H1 (cell line): ENCODE measurements around the gene FARS2. TPM values are rescaled to one million over a fixed set of nuclear protein-coding genes. Genes with fewer than 3 reads are reported as not detected.

Experiments
- CTCF ChIA-PET: fragments of 300-600 bp; sonication (Branson Sonifier 250); formaldehyde crosslinking; loops from one replicate; lab custom pipeline; 2021; ENCODE audit not compliant: partially characterized antibody; lab: Charles Lee
- POLR2A ChIA-PET: fragments of 300-600 bp; sonication (Branson Sonifier 250); formaldehyde crosslinking; loops from one replicate; lab custom pipeline; 2021; ENCODE audit warnings: inconsistent platforms; ENCODE audit not compliant: partially characterized antibody; lab: Charles Lee
- DNase-seq, 2 experiments: peaks; one replicate each; pipeline versions ENCODE4 v3.0.0 to v3.0.0-alpha.2; 2010 to 2022; ENCODE audit warnings: low spot score in 2 of 2, low read depth in 1 of 2, mixed read lengths in 1 of 2
- FAIRE-seq: peaks from 2 replicates; lab custom pipeline; 2011; peaks lifted over from hg19 to GRCh38; lab: Jason Lieb, UNC
- H2AFZ ChIP-seq: 2 replicates; pipeline ENCODE4 v1.8.1; 2012; ENCODE audit warnings: low read length, inconsistent platforms
- H2AK5ac ChIP-seq: 2 replicates; pipeline ENCODE4 v1.6.1; 2013; ENCODE audit warnings: low read depth, low read length
- H2BK120ac ChIP-seq: replicated peaks from 2 replicates; pipeline ENCODE3; 2013; ENCODE audit warnings: low read depth, low read length, inconsistent platforms
- H2BK12ac ChIP-seq: 2 replicates; pipeline ENCODE4 v1.6.1; 2013; ENCODE audit warnings: low read depth, low read length
- H2BK15ac ChIP-seq: 2 replicates; pipeline ENCODE4 v1.6.1; 2013; ENCODE audit warnings: low read length
- H2BK20ac ChIP-seq: 2 replicates; pipeline ENCODE4 v1.6.1; 2013; ENCODE audit warnings: low read length
- H2BK5ac ChIP-seq: 2 replicates; pipeline ENCODE4 v1.6.1; 2013; ENCODE audit warnings: low read depth, low read length
- H3K14ac ChIP-seq: 2 replicates; pipeline ENCODE4 v1.6.1; 2013; ENCODE audit warnings: inconsistent platforms; ENCODE audit not compliant: insufficient read length
- H3K18ac ChIP-seq: 2 replicates; pipeline ENCODE4 v1.6.1; 2013; ENCODE audit warnings: low read length; ENCODE audit errors: extremely low read depth
- H3K23ac ChIP-seq: 2 replicates; pipeline ENCODE4 v1.6.1; 2013; ENCODE audit warnings: inconsistent platforms; ENCODE audit not compliant: insufficient read length
- H3K23me2 ChIP-seq: 2 replicates; pipeline ENCODE4 v1.6.1; 2013; ENCODE audit warnings: low read depth, low read length
- H3K27ac ChIP-seq: 2 replicates; pipeline ENCODE4 v1.6.1; 2011; ENCODE audit warnings: low read depth, low read length, inconsistent platforms
- H3K27me3 ChIP-seq, 4 experiments: replicated peaks in 1 of 4; 1 replicate in 1 of 4; 2 replicates in 3 of 4; pipeline versions ENCODE4 v1.6.1 to v1.8.1; 2011 to 2013; ENCODE audit warnings: low read length in 3 of 4, mild to moderate bottlenecking in 3 of 4, inconsistent platforms in 2 of 4, mixed read lengths in 2 of 4, moderate library complexity in 1 of 4; ENCODE audit not compliant: control insufficient read depth in 3 of 4, insufficient read depth in 3 of 4; ENCODE audit errors: extremely low read depth in 1 of 4
- H3K36me3 ChIP-seq, 4 experiments: 2 replicates each; pipeline versions ENCODE4 v1.6.1 to v1.8.1; 2011 to 2013; ENCODE audit warnings: mild to moderate bottlenecking in 4 of 4, low read length in 3 of 4, moderate library complexity in 2 of 4, control low read depth in 1 of 4, inconsistent platforms in 1 of 4; ENCODE audit not compliant: insufficient read depth in 4 of 4, control insufficient read depth in 2 of 4
- H3K4ac ChIP-seq: replicated peaks from 2 replicates; pipeline ENCODE3; 2013; ENCODE audit warnings: low read length, low read depth, mixed read lengths, inconsistent platforms; ENCODE audit not compliant: insufficient read length
- H3K4me1 ChIP-seq, 4 experiments: replicated peaks in 1 of 4; 1 replicate in 1 of 4; 2 replicates in 3 of 4; pipeline versions ENCODE4 v1.6.1 to v1.8.1; 2011 to 2013; ENCODE audit warnings: low read length in 3 of 4, inconsistent platforms in 2 of 4, mixed read lengths in 1 of 4; ENCODE audit not compliant: insufficient read depth in 4 of 4, control insufficient read depth in 3 of 4
- H3K4me2 ChIP-seq, 2 experiments: 2 replicates each; pipeline versions ENCODE4 v1.6.1 to v1.8.1; 2011 to 2013; ENCODE audit warnings: low read depth in 2 of 2, low read length in 2 of 2, control low read depth in 1 of 2, inconsistent platforms in 1 of 2, mild to moderate bottlenecking in 1 of 2; ENCODE audit not compliant: insufficient read depth in 1 of 2
- H3K4me3 ChIP-seq, 4 experiments: fragments of 200-600, 300-600 bp in 1 of 4; sonication (generic), shearing (Covaris generic), sonication (Bioruptor Twin) in 1 of 4; 2 replicates each; pipeline versions ENCODE4 v1.5.1 to v1.8.1; 2011 to 2016; ENCODE audit warnings: low read length in 4 of 4, low read depth in 3 of 4, control low read depth in 2 of 4, inconsistent platforms in 2 of 4, mild to moderate bottlenecking in 2 of 4, mixed read lengths in 1 of 4, moderate library complexity in 1 of 4; ENCODE audit not compliant: insufficient read depth in 2 of 4; ENCODE audit errors: extremely low read depth in 1 of 4
- H3K56ac ChIP-seq: replicated peaks from 2 replicates; pipeline ENCODE3; 2013; ENCODE audit warnings: low read depth, mild to moderate bottlenecking, mixed read lengths, low read length, inconsistent platforms; ENCODE audit not compliant: insufficient read length
- H3K79me1 ChIP-seq: 2 replicates; pipeline ENCODE4 v1.6.1; 2013; ENCODE audit warnings: low read depth, low read length, control low read depth
- H3K79me2 ChIP-seq, 2 experiments: 2 replicates each; pipeline versions ENCODE4 v1.6.1 to v1.8.1; 2012 to 2013; ENCODE audit warnings: low read length in 2 of 2, mild to moderate bottlenecking in 2 of 2, inconsistent platforms in 1 of 2; ENCODE audit not compliant: insufficient read depth in 2 of 2, control insufficient read depth in 1 of 2
- H3K9ac ChIP-seq, 4 experiments: replicated peaks in 1 of 4; 1 replicate in 1 of 4; 2 replicates in 3 of 4; pipeline versions ENCODE4 v1.6.1 to v1.8.1; 2011 to 2013; ENCODE audit warnings: low read depth in 3 of 4, low read length in 3 of 4, control low read depth in 2 of 4, mild to moderate bottlenecking in 2 of 4, moderate library complexity in 2 of 4, inconsistent platforms in 1 of 4; ENCODE audit errors: extremely low read depth in 1 of 4
- H3K9me3 ChIP-seq, 2 experiments: 2 replicates each; pipeline versions ENCODE4 v1.6.1 to v1.8.1; 2012 to 2013; ENCODE audit warnings: mild to moderate bottlenecking in 2 of 2, moderate library complexity in 2 of 2, control low read depth in 1 of 2, inconsistent platforms in 1 of 2, low read depth in 1 of 2, low read length in 1 of 2, mixed read lengths in 1 of 2; ENCODE audit not compliant: insufficient read depth in 2 of 2
- H4K20me1 ChIP-seq, 2 experiments: replicated peaks in 1 of 2; 2 replicates each; pipeline versions ENCODE3 to v1.8.1; 2011 to 2013; ENCODE audit warnings: inconsistent platforms in 2 of 2, low read length in 2 of 2, mild to moderate bottlenecking in 1 of 2; ENCODE audit not compliant: insufficient read depth in 2 of 2, control insufficient read depth in 1 of 2
- H4K5ac ChIP-seq: 2 replicates; pipeline ENCODE4 v1.6.1; 2013; ENCODE audit warnings: low read length, low read depth, mixed read lengths, inconsistent platforms; ENCODE audit not compliant: insufficient read length
- H4K8ac ChIP-seq: 2 replicates; pipeline ENCODE4 v1.8.0; 2013; ENCODE audit warnings: mild to moderate bottlenecking, moderate library complexity, low read length, inconsistent platforms; ENCODE audit not compliant: insufficient read depth; ENCODE audit errors: extremely low read depth
- H4K91ac ChIP-seq: replicated peaks from 2 replicates; pipeline ENCODE3; 2013; ENCODE audit warnings: low read length, mixed read lengths, inconsistent platforms; ENCODE audit not compliant: insufficient read length
- CBX8 ChIP-seq: fragments of 300-800, 300-1000 bp; sonication (generic); IDR thresholded peaks from 2 replicates; pipeline ENCODE4 v1.7.1; 2016; ENCODE audit warnings: low read depth, low read length, borderline replicate concordance
- CHD2 ChIP-seq: IDR thresholded peaks from 2 replicates; pipeline ENCODE4 v1.6.1; 2012; ENCODE audit warnings: low read length, improper control_type of control experiment
- HDAC6 ChIP-seq: IDR thresholded peaks from one replicate; pipeline ENCODE4 v1.7.1; 2012; ENCODE audit warnings: low read depth, mild to moderate bottlenecking, inconsistent platforms, low read length, moderate library complexity
- KDM1A ChIP-seq: fragments of 200-600, 300-600 bp; sonication (generic); IDR thresholded peaks from 2 replicates; pipeline ENCODE4 v1.7.1; 2016; ENCODE audit warnings: mild to moderate bottlenecking, low read length, borderline replicate concordance
- KDM5A ChIP-seq: fragments of 200-600 bp; IDR thresholded peaks from 2 replicates; pipeline ENCODE4 v1.7.1; 2012; ENCODE audit warnings: mild to moderate bottlenecking, low read length, inconsistent platforms, mixed read lengths
- PHF8 ChIP-seq: fragments of 200-600 bp; sonication (generic); conservative IDR thresholded peaks from 2 replicates; pipeline ENCODE4 v1.7.1; 2012; ENCODE audit warnings: low read depth, mild to moderate bottlenecking, inconsistent platforms, low read length, moderate library complexity
- SIRT6 ChIP-seq: IDR thresholded peaks from one replicate; pipeline ENCODE4 v1.7.1; 2012; ENCODE audit warnings: low read length, inconsistent platforms
- SP4 ChIP-seq: IDR thresholded peaks from 2 replicates; pipeline ENCODE4 v1.6.1; 2012; ENCODE audit warnings: low read length, inconsistent platforms
- TAF7 ChIP-seq: optimal IDR thresholded peaks from 2 replicates; pipeline ENCODE3; 2011; ENCODE audit warnings: low read depth, mild to moderate bottlenecking, inconsistent platforms, low read length, moderate library complexity, borderline replicate concordance
- WGBS, 2 experiments: shearing (Covaris generic) in 1 of 2; methylation state at CpG; one replicate each; pipeline versions ENCODE4 v1.1.6 to v1.1.7; 2013 to 2015; ENCODE audit warnings: low lambda C conversion rate in 2 of 2, mixed read lengths in 2 of 2, inconsistent platforms in 1 of 2, low coverage in 1 of 2, missing lambda C conversion rate in 1 of 2; ENCODE audit not compliant: insufficient replicate concordance in 2 of 2, insufficient coverage in 1 of 2, insufficient read length in 1 of 2; ENCODE audit errors: extremely low coverage in 1 of 2, missing lambda C conversion rate in 1 of 2; 5-methylcytosine and 5-hydroxymethylcytosine counted together
- polyA plus RNA-seq, 7 experiments: library from polyadenylated mRNA; depleted of rRNA in 3 of 7; stranded (reverse) in 5 of 7; unstranded in 2 of 7; fragments of >200 nt in 5 of 7; fragments of 200-250 nt in 2 of 7; gene quantifications; 1 replicate in 5 of 7; 2 replicates in 1 of 7; 4 replicates in 1 of 7; pipeline versions ENCODE4 v1.2.1 to v1.2.3, GENCODE V29; 2011 to 2013; ENCODE audit warnings: missing spikeins in 2 of 7, mixed read lengths in 2 of 7
- total RNA-seq: library from RNA; stranded (reverse); fragmentation: NEBNext Ultra II Directional; extraction: Animal tissue kit (Norgen Biotek cat#: 25700); gene quantifications from 2 replicates; pipeline ENCODE4 v1.2.1, GENCODE V29; 2021

FARS2 gene
- total and polyA plus RNA-seq, 2 of the 8 experiments (the other 6 are each of a cell fraction or from before 2014, with no cell fraction given) = 11.7 to 14.4 TPM

DNA sequence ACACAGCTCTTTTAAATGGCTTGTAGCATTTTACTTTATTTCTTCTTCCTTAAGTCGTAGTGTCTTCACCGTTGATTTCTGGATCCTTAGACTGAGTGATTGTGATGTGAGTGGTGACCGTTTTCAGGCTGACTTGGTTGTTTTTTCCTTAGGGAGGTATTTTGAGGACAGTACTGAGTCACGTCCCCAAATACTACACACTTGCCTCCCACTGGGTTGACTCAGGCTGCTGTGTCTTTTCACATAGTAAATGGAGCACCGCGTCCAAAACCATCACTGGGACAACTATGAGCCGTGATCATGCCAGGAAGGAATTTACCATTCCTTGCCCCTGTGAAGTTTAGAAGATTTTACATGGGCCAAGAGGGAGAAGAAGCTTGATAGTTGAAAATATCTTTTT is 174.1 kb downstream of the FARS2 start:
- 89% methylated on average over 7 of the region's 7 CpGs; no CpG with 5 or more reads in 1 of the 2 experiments for WGBS, 2 experiments

More for the DNA sequence above, 174.1 kb downstream of the FARS2 start:
- Histone ChIP-seq H3K79me2 (no peaks in the 10 kb centered on the region), H3K23me2 (0 out of 2 replicates have a peak, but pooled peaks cover 2% of the 10 kb centered on the region), H3K4me2 (no peak overlapping the region), H3K36me3 (no peaks in the 10 kb centered on the region), H2AK5ac (no peak overlapping the region), H4K91ac (no peak overlapping the region), H3K9me3 (no peaks in the 10 kb centered on the region), H2BK120ac (no peak overlapping the region), H3K56ac (no peak overlapping the region), H3K4me3 (no peak overlapping the region), H3K9ac (no peak overlapping the region), H2AFZ (no peak overlapping the region), H2BK20ac (no peak overlapping the region), H3K4ac (no peak overlapping the region), H3K27ac (no peak overlapping the region), H3K14ac (no peak overlapping the region), H3K79me1 (no peaks in the 10 kb centered on the region), H2BK12ac (no peak overlapping the region), H3K23ac (no peak overlapping the region), H3K27me3 (no peaks in the 10 kb centered on the region), H2BK5ac (no peak overlapping the region), H2BK15ac (no peak overlapping the region), H3K4me1 (peaks cover 2 to 16% (median 7%) of the 10 kb centered on the region in 4 experiments; a peak in 5 of 7 replicates), H4K5ac (no peak overlapping the region), H3K18ac (no peak overlapping the region), H4K8ac (no peak overlapping the region), H4K20me1 (no peaks in the 10 kb centered on the region)
- DNase-seq (no peak), FAIRE-seq (no peak)
- CTCF ChIA-PET = interaction anchor here (1.1 to 1.5 kb wide), 2 partner anchors 22 to 36 kb away, joined by 4 read pairs; no protein-coding TSS in a partner anchor
- POLR2A ChIA-PET = no interaction called here
- TF ChIP-seq KDM1A (no peak), CBX8 (no peak), CHD2 (no peak), SP4 (no peak), HDAC6 (no peak), TAF7 (no peak), SIRT6 (no peak), KDM5A (no peak), PHF8 (no peak)
